Liver (tissue), 9 donors: ENCODE data around the gene DHRS12. TPM values are rescaled to one million over a fixed set of nuclear protein-coding genes. Genes with fewer than 3 reads are reported as not detected.
A peak's percentile ranks its signal among the peaks of the same experiment; 100 is the strongest.

ENCODE experiments used
- DNase-seq: peaks from one replicate; pipeline ENCODE4 v3.0.0-alpha.2; 2017; ENCODE audit warnings: low spot score
- H3K27ac ChIP-seq, 2 donors: one replicate each; pipeline ENCODE4 v1.7.0; 2013; ENCODE audit warnings: inconsistent platforms in 2 of 2, low read length in 2 of 2, control low read depth in 1 of 2, low read depth in 1 of 2, mild to moderate bottlenecking in 1 of 2
- H3K27me3 ChIP-seq, 4 donors: one replicate each; pipeline versions ENCODE4 v1.6.1 to v1.7.0; 2013; ENCODE audit warnings: low read length in 3 of 4, inconsistent platforms in 1 of 4, mild to moderate bottlenecking in 1 of 4, moderate library complexity in 1 of 4; ENCODE audit not compliant: control insufficient read depth in 4 of 4, insufficient read depth in 4 of 4
- H3K36me3 ChIP-seq, 4 donors: one replicate each; pipeline versions ENCODE4 v1.6.1 to v1.7.0; 2013; ENCODE audit warnings: low read length in 3 of 4, mild to moderate bottlenecking in 3 of 4, low read depth in 1 of 4, moderate library complexity in 1 of 4; ENCODE audit not compliant: control insufficient read depth in 4 of 4, insufficient read depth in 3 of 4
- H3K4me1 ChIP-seq, 4 donors: one replicate each; pipeline versions ENCODE4 v1.6.1 to v1.7.0; 2013; ENCODE audit warnings: low read length in 3 of 4, mild to moderate bottlenecking in 3 of 4, moderate library complexity in 1 of 4; ENCODE audit not compliant: control insufficient read depth in 4 of 4, insufficient read depth in 4 of 4
- H3K4me3 ChIP-seq, 3 donors: one replicate each; pipeline versions ENCODE4 v1.6.1 to v1.7.0; 2013; ENCODE audit warnings: low read length in 3 of 3, control low read depth in 1 of 3, low read depth in 1 of 3, mild to moderate bottlenecking in 1 of 3
- H3K9ac ChIP-seq, 2 donors: one replicate each; pipeline ENCODE4 v1.7.0; 2013; ENCODE audit warnings: low read length in 2 of 2, mild to moderate bottlenecking in 2 of 2, moderate library complexity in 2 of 2, control low read depth in 1 of 2, low read depth in 1 of 2
- H3K9me3 ChIP-seq, 4 donors: one replicate each; pipeline versions ENCODE4 v1.6.1 to v1.7.0; 2013; ENCODE audit warnings: low read length in 3 of 4; ENCODE audit not compliant: control insufficient read depth in 4 of 4
- ATF3 ChIP-seq: IDR thresholded peaks from 2 replicates; pipeline ENCODE4 v1.6.1; 2016; ENCODE audit warnings: antibody characterized with exemption
- EGR1 ChIP-seq, 2 donors: IDR thresholded peaks; 2 replicates each; pipeline ENCODE4 v1.6.1; 2016 to 2018; ENCODE audit warnings: antibody characterized with exemption in 2 of 2, low read depth in 2 of 2
- FOXA1 ChIP-seq: IDR thresholded peaks from 2 replicates; pipeline ENCODE4 v1.6.1; 2016; ENCODE audit warnings: antibody characterized with exemption
- GABPA ChIP-seq, 2 donors: IDR thresholded peaks in 1 of 2; conservative IDR thresholded peaks in 1 of 2; 2 replicates each; pipeline ENCODE4 v1.6.1; 2016; ENCODE audit warnings: antibody characterized with exemption in 2 of 2, mild to moderate bottlenecking in 1 of 2, moderate library complexity in 1 of 2
- HNF4A ChIP-seq, 2 donors: conservative IDR thresholded peaks; 2 replicates each; pipeline ENCODE4 v1.6.1; 2016; ENCODE audit warnings: antibody characterized with exemption in 2 of 2, mild to moderate bottlenecking in 2 of 2
- HNF4G ChIP-seq: IDR thresholded peaks from 2 replicates; pipeline ENCODE4 v1.6.1; 2016; ENCODE audit warnings: antibody characterized with exemption
- JUND ChIP-seq, 2 donors: IDR thresholded peaks; 2 replicates each; pipeline ENCODE4 v1.6.1; 2016; ENCODE audit warnings: antibody characterized with exemption in 2 of 2
- NR2F2 ChIP-seq: IDR thresholded peaks from 2 replicates; pipeline ENCODE4 v1.6.1; 2016; ENCODE audit warnings: antibody characterized with exemption
- RAD21 ChIP-seq, 2 donors: IDR thresholded peaks; 2 replicates each; pipeline ENCODE4 v1.6.1; 2016; ENCODE audit warnings: antibody characterized with exemption in 2 of 2, mild to moderate bottlenecking in 2 of 2
- RXRA ChIP-seq, 2 donors: IDR thresholded peaks; 2 replicates each; pipeline ENCODE4 v1.6.1; 2017 to 2018; ENCODE audit warnings: antibody characterized with exemption in 2 of 2, mild to moderate bottlenecking in 1 of 2
- SP1 ChIP-seq: IDR thresholded peaks from 2 replicates; pipeline ENCODE4 v1.6.1; 2018; ENCODE audit warnings: antibody characterized with exemption, mild to moderate bottlenecking
- YY1 ChIP-seq: IDR thresholded peaks from 2 replicates; pipeline ENCODE4 v1.6.1; 2016; ENCODE audit warnings: antibody characterized with exemption, mild to moderate bottlenecking
- whole genome bisulfite sequencing: extraction: QIAGEN DNeasy Blood & Tissue Kit; methylation state at CpG from one replicate; pipeline ENCODE4 v1.1.7; 2013; 5-methylcytosine and 5-hydroxymethylcytosine counted together
- polyA plus RNA-seq, 2 donors: library from polyadenylated mRNA; stranded (reverse) in 1 of 2; unstranded in 1 of 2; fragments of 200-250 nt in 1 of 2; fragments of >200 nt in 1 of 2; fragmentation: Nextera tagmentation in 1 of 2; extraction: Ambion mirVana in 1 of 2; gene quantifications; one replicate each; pipeline versions ENCODE4 v1.2.1 to v1.2.3, GENCODE V29; 2013 to 2015
- total RNA-seq, 2 donors: library from RNA; depleted of rRNA; stranded (reverse); fragments of >200 nt; gene quantifications; one replicate each; pipeline ENCODE4 v1.2.3, GENCODE V29; 2014
- TF ChIP-seq, protein P1 (sequence below): fragments of 150-350 bp; IDR thresholded peaks from 2 replicates; pipeline ENCODE4 v1.5.1; 2017; ENCODE audit warnings: improper control_type of control experiment, low read depth, low read length; ENCODE audit not compliant: missing input control
- TF ChIP-seq, protein P2 (sequence below): IDR thresholded peaks from 2 replicates; pipeline ENCODE4 v1.6.1; 2016; ENCODE audit warnings: antibody characterized with exemption
- donor health status: healthy.
- donor health status: healthy.
- donor health status: healthy.
- donor health status: healthy.
- donor health status: healthy.

Gene DHRS12
- total and polyA plus RNA-seq, 4 donors, result 6.5 to 15.5 (median 9.3) TPM

- TF ChIP-seq HNF4A (conservative IDR thresholded peaks at IDR 0.05) (peak in 1 of 2 donors; percentile 9), FOXA1 (no peak), ATF3 (peak; percentile 66), JUND (IDR thresholded peaks at IDR 0.05) (peak; percentile 50 to 90)
- Histone ChIP-seq H3K4me3 (no peak overlapping the region), H3K36me3 (no peaks in the 10 kb centered on the region), H3K9ac (no peak overlapping the region), H3K27ac (peak overlapping the region; percentile 25 to 47), H3K9me3 (no peaks in the 10 kb centered on the region), H3K4me1 (peaks cover 6 to 28% (median 20%) of the 10 kb centered on the region in 4 donors), H3K27me3 (no peaks in the 10 kb centered on the region)
- 33% methylated on average over 4 of the region's 4 CpGs for WGBS
- no peak for DNase-seq
Observed at GRCh38 chr13:51728275-51728673, 75.7 kb downstream of the DHRS12 start.

DNA sequence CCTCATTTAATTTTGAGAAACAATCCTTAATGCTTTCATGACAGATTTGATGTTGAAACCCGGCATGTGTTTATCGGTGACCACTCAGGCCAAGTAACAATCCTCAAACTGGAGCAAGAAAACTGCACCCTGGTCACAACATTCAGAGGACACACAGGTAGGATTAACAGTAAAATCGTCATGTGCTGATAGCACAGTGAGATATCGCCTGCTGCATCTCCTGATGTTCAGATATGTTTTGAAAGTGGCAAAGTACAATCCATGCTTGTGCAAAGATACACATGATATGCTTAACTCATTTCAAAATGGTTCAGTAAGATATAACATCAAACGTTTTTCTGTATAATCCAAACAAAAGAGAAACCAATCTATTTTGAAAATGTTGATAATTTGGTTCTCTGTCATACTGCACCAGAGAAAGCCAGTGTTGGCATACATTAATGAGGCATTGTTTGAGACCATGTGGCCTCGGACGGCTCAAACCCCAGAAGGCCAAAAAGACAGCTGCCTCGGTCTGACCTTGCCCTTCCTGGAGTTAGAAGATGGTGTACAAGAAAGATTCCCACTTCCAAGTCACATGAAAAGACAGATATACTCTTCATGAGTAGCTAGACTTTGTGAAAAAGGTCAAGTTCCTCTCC is 76.2 kb downstream of the DHRS12 start:
- Histone ChIP-seq H3K36me3 (no peaks in the 10 kb centered on the region), H3K4me1 (peaks cover 6 to 28% (median 20%) of the 10 kb centered on the region in 4 donors), H3K27ac (peak overlapping the region; percentile 25 to 47), H3K9me3 (no peaks in the 10 kb centered on the region), H3K9ac (no peak overlapping the region), H3K27me3 (no peaks in the 10 kb centered on the region), H3K4me3 (no peak overlapping the region)
- DNase-seq, result no peak
- 34% methylated on average over 8 of the region's 8 CpGs for WGBS
- TF ChIP-seq RXRA (IDR thresholded peaks at IDR 0.05) (peak in 1 of 2 donors; percentile 34), HNF4A (conservative IDR thresholded peaks at IDR 0.05) (peak; percentile 9 to 67), NR2F2 (no peak)

- Histone ChIP-seq H3K27ac (peak overlapping the region; percentile 22 to 68), H3K36me3 (no peaks in the 10 kb centered on the region), H3K4me1 (peaks cover 6 to 25% (median 16%) of the 10 kb centered on the region in 4 donors), H3K4me3 (no peak overlapping the region), H3K27me3 (no peaks in the 10 kb centered on the region), H3K9ac (no peak overlapping the region), H3K9me3 (no peaks in the 10 kb centered on the region)
- TF ChIP-seq YY1 (peak; percentile 90), SP1 (no peak), HNF4A (conservative IDR thresholded peaks at IDR 0.05) (peak; percentile 22 to 56), RAD21 (IDR thresholded peaks at IDR 0.05) (peak; percentile 33 to 43), NR2F2 (no peak), JUND (IDR thresholded peaks at IDR 0.05) (peak; percentile 34 to 45), RXRA (IDR thresholded peaks at IDR 0.05) (peak in 1 of 2 donors; percentile 60), HNF4G (no peak), GABPA (IDR thresholded peaks at IDR 0.05 in 1 of 2, conservative IDR thresholded peaks at IDR 0.05 in 1 of 2) (no peak), EGR1 (IDR thresholded peaks at IDR 0.05; ENCODE audit: low read depth in 2 of 2) (no peak)
- TF ChIP-seq, protein P1, sequence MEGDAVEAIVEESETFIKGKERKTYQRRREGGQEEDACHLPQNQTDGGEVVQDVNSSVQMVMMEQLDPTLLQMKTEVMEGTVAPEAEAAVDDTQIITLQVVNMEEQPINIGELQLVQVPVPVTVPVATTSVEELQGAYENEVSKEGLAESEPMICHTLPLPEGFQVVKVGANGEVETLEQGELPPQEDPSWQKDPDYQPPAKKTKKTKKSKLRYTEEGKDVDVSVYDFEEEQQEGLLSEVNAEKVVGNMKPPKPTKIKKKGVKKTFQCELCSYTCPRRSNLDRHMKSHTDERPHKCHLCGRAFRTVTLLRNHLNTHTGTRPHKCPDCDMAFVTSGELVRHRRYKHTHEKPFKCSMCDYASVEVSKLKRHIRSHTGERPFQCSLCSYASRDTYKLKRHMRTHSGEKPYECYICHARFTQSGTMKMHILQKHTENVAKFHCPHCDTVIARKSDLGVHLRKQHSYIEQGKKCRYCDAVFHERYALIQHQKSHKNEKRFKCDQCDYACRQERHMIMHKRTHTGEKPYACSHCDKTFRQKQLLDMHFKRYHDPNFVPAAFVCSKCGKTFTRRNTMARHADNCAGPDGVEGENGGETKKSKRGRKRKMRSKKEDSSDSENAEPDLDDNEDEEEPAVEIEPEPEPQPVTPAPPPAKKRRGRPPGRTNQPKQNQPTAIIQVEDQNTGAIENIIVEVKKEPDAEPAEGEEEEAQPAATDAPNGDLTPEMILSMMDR, result no peak
- TF ChIP-seq, protein P2, sequence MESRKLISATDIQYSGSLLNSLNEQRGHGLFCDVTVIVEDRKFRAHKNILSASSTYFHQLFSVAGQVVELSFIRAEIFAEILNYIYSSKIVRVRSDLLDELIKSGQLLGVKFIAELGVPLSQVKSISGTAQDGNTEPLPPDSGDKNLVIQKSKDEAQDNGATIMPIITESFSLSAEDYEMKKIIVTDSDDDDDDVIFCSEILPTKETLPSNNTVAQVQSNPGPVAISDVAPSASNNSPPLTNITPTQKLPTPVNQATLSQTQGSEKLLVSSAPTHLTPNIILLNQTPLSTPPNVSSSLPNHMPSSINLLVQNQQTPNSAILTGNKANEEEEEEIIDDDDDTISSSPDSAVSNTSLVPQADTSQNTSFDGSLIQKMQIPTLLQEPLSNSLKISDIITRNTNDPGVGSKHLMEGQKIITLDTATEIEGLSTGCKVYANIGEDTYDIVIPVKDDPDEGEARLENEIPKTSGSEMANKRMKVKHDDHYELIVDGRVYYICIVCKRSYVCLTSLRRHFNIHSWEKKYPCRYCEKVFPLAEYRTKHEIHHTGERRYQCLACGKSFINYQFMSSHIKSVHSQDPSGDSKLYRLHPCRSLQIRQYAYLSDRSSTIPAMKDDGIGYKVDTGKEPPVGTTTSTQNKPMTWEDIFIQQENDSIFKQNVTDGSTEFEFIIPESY, result no peak
- DNase-seq, result no peak
- WGBS, result 30% methylated on average over 3 of the region's 3 CpGs
Observed at GRCh38 chr13:51726446-51727193, 77.3 kb downstream of the DHRS12 start.
